Heart right ventricle (tissue), 16 donors: ENCODE data around the gene TENT5A. TPM values are rescaled to one million over a fixed set of nuclear protein-coding genes. Genes with fewer than 3 reads are reported as not detected.

Source experiments
- ATAC-seq, 8 donors: fragments of 200-7000 bp; cut with Tn5 transposase; one replicate each; pipeline ENCODE4 v1.9.1; 2020; ENCODE audit warnings: mild to moderate bottlenecking in 8 of 8, moderate library complexity in 8 of 8, moderate number of reproducible peaks in 1 of 8
- DNase-seq, 2 donors: peaks; one replicate each; pipeline ENCODE4 v3.0.0-alpha.2; 2020
- H3K27ac ChIP-seq, 10 donors: fragments of 200-600 bp; sonication (generic) in 2 of 10; one replicate each; pipeline versions ENCODE4 v1.5.0 to v1.8.0; 2020 to 2022; ENCODE audit warnings: mild to moderate bottlenecking in 3 of 10
- H3K27me3 ChIP-seq, 7 donors: fragments of 200-600 bp; one replicate each; pipeline ENCODE4 v1.8.0; 2021 to 2022; ENCODE audit warnings: mild to moderate bottlenecking in 2 of 7
- H3K36me3 ChIP-seq, 9 donors: fragments of 200-600 bp; sonication (generic) in 1 of 9; one replicate each; pipeline versions ENCODE4 v1.5.0 to v1.8.0; 2020 to 2022; ENCODE audit warnings: mild to moderate bottlenecking in 2 of 9
- H3K4me1 ChIP-seq, 9 donors: fragments of 200-600 bp; sonication (generic) in 1 of 9; one replicate each; pipeline versions ENCODE4 v1.5.0 to v1.8.0; 2020 to 2022; ENCODE audit warnings: mild to moderate bottlenecking in 4 of 9
- H3K4me3 ChIP-seq, 10 donors: fragments of 200-600 bp; sonication (generic) in 2 of 10; one replicate each; pipeline versions ENCODE4 v1.5.0 to v1.8.0; 2020 to 2022; ENCODE audit warnings: mild to moderate bottlenecking in 7 of 10, moderate library complexity in 2 of 10
- H3K9me3 ChIP-seq, 11 donors: fragments of 200-600 bp in 10 of 11; sonication (generic) in 2 of 11; one replicate each; pipeline versions ENCODE4 v1.5.0 to v1.8.0; 2013 to 2022; ENCODE audit warnings: mild to moderate bottlenecking in 2 of 11, control low read depth in 1 of 11, moderate library complexity in 1 of 11
- CTCF ChIP-seq, 9 donors: fragments of 200-600 bp; sonication (generic) in 2 of 9; IDR thresholded peaks; one replicate each; pipeline versions ENCODE4 v1.5.0 to v1.8.0; 2021 to 2022; ENCODE audit warnings: antibody characterized with exemption in 9 of 9, mild to moderate bottlenecking in 5 of 9, moderate library complexity in 1 of 9
- WGBS, 2 donors: extraction: QIAGEN DNeasy Blood & Tissue Kit; methylation state at CpG; one replicate each; pipeline ENCODE4 v1.1.7; 2013; ENCODE audit warnings: inconsistent platforms in 1 of 2; 5-methylcytosine and 5-hydroxymethylcytosine counted together
- intact Hi-C, 10 donors: fragments of 100-400 bp; cut with DNase I; formaldehyde crosslinking; loops; one replicate each; pipeline versions ENCODE4 v1.11.1 to v1.14.2; 2022
- polyA plus RNA-seq, 2 donors: library from polyadenylated mRNA; stranded (reverse); fragments of 200-250 nt; gene quantifications; one replicate each; pipeline ENCODE4 v1.2.3, GENCODE V29; 2013
- total RNA-seq, 10 donors: library from RNA; stranded (reverse); fragmentation: NEBNext Ultra II Directional in 3 of 10; extraction: Animal tissue kit (Norgen Biotek cat#: 25700) in 3 of 10; gene quantifications; one replicate each; pipeline versions ENCODE4 v1.2.1 to v1.2.4, GENCODE V29; 2021 to 2023
- donor health status: Arrhythmogenic right ventricular cardiomyopathy.
- donor health status: ischemic (EF 13 %, LVEDD 7.1; RV severe dilation, severe dysfunction).
- donor health status: healthy with polysubstance abuse.
- donor health status: DM: no; HTN: yes; CAD: no.
- donor health status: DM: no; HTN: no; CAD: no.
- donor health status: ischemic (EF 25% LVEDD 6.9; RV normal size, moderate dysfunction).
- donor health status: ischemic (EF 25% LVEDD 5.7; RV mildly dilated, moderate dysfunction).
- donor health status: healthy.
- donor health status: DM: yes; HTN: yes; CAD: no.
- donor health status: Ischemic cardiomyopathy.
- donor health status: ischemic (EF 35%, LVEDD 5.7; RV mildly dilated, moderate dysfunction).
- donor health status: nonischemic (EF 11% LVEDD 7.7; RV severe dilation, severe dysfunction).
- donor health status: DM: yes; HTN: yes; CAD: no.
- donor health status: PGD.
- donor health status: ischemic (EF 29% LVEDD 5.4; RV normal size, mild dysfunction).
- donor health status: nonischemic (EF 23%, LVEDD 6.1; RV moderate dilation, normal function).

Gene TENT5A
- total and polyA plus RNA-seq, 12 donors = 17.3 to 72.1 (median 44.0) TPM

- H3K9me3 ChIP-seq = no peaks in the 10 kb centered on the region
- TF ChIP-seq CTCF (IDR thresholded peaks at IDR 0.05) = no peak
- H3K27ac ChIP-seq = peak overlapping the region in 1 of 10 donors; percentile 38
- no peaks in the 10 kb centered on the region for H3K27me3 ChIP-seq
- intact Hi-C loops = no loop called here
- H3K4me3 ChIP-seq = no peak overlapping the region
- H3K36me3 ChIP-seq = no peaks in the 10 kb centered on the region
- H3K4me1 ChIP-seq = peaks cover 0 to 36% (median 0%) of the 10 kb centered on the region in 9 donors
- DNase-seq = no peak
- no peak for ATAC-seq
- 77 to 81% methylated on average over 1 of the region's 1 CpG for WGBS, 2 donors
These were observed 8.7 kb upstream of the TENT5A start for GRCh38 chr6:81761197-81761596.

- WGBS, 2 donors = 64 to 69% methylated on average over 2 of the region's 2 CpGs
- H3K9me3 ChIP-seq = no peaks in the 10 kb centered on the region
- H3K4me1 ChIP-seq = peaks cover 0 to 29% (median 0%) of the 10 kb centered on the region in 9 donors
- no peaks in the 10 kb centered on the region for H3K36me3 ChIP-seq
- DNase-seq (no peak), ATAC-seq (no peak)
- H3K27ac ChIP-seq = no peak overlapping the region
- no peaks in the 10 kb centered on the region for H3K27me3 ChIP-seq
- intact Hi-C loops = loop anchor here in 9 of 10 donors (5.0 to 10.0 kb wide), 13 partner anchors 145 to 1545 kb away; no protein-coding TSS in a partner anchor
- no peak for TF ChIP-seq CTCF (IDR thresholded peaks at IDR 0.05)
- no peak overlapping the region for H3K4me3 ChIP-seq
These were observed 7.3 kb upstream of the TENT5A start for GRCh38 chr6:81759782-81760181.

GRCh38 chr6:81758221-81758620 lies 5.7 kb upstream of the TENT5A start:
- no peak for TF ChIP-seq CTCF (IDR thresholded peaks at IDR 0.05)
- Histone ChIP-seq H3K9me3 (no peaks in the 10 kb centered on the region), H3K4me3 (no peak overlapping the region), H3K27me3 (no peaks in the 10 kb centered on the region), H3K4me1 (peaks cover 0 to 39% (median 6%) of the 10 kb centered on the region in 9 donors), H3K27ac (no peak overlapping the region), H3K36me3 (no peaks in the 10 kb centered on the region)
- 80 to 81% methylated on average over 4 of the region's 4 CpGs for WGBS, 2 donors
- no peak for ATAC-seq
- intact Hi-C loops = loop anchor here in 9 of 10 donors (5.0 to 10.0 kb wide), 13 partner anchors 147 to 1543 kb away; no protein-coding TSS in a partner anchor
- no peak for DNase-seq

- WGBS, 2 donors = 53 to 65% methylated on average over 1 of the region's 1 CpG
- Histone ChIP-seq H3K27me3 (no peaks in the 10 kb centered on the region), H3K36me3 (no peaks in the 10 kb centered on the region), H3K4me3 (no peak overlapping the region), H3K9me3 (no peaks in the 10 kb centered on the region), H3K27ac (no peak overlapping the region), H3K4me1 (peaks cover 0 to 24% (median 6%) of the 10 kb centered on the region in 9 donors)
- ATAC-seq (no peak), DNase-seq (no peak)
- intact Hi-C loops = loop anchor here in 9 of 10 donors (5.0 to 10.0 kb wide), 13 partner anchors 148 to 1542 kb away; no protein-coding TSS in a partner anchor
- peak in 1 of 9 donors; percentile 5 for TF ChIP-seq CTCF (IDR thresholded peaks at IDR 0.05)
These were observed 4.2 kb upstream of the TENT5A start for GRCh38 chr6:81756690-81757089.
